Stimulated activated CD4-positive, alpha-beta T cell treated with anti-CD3 and anti-CD28 coated beads, TNF-alpha, amount 100 ng/mL, for 24 hours (primary cell): ENCODE data around the gene WNT5B.
"Not testable (repeated sequence)": the region's sequence is repeated elsewhere in the genome, so short reads cannot be mapped to it uniquely, and the experiment has no call there.

Source experiments
- DNase-seq, 3 experiments: peaks; one replicate each; pipeline ENCODE4 v3.0.0-alpha.2; 2020; ENCODE audit warnings: low read depth in 3 of 3

Gene WNT5B

GRCh38 chr12:1691123-1692007 lies 62.3 kb downstream of the WNT5B start:
- peak in 2 of 3 experiments; percentile 8 to 12 for DNase-seq

- no peak for DNase-seq
Measured at GRCh38 chr12:1692226-1692625, 63.2 kb downstream of the WNT5B start.

GRCh38 chr12:1692895-1693610 lies 64.0 kb downstream of the WNT5B start:
- no peak for DNase-seq

- DNase-seq = not testable (repeated sequence)
Measured at GRCh38 chr12:1695097-1695496, 66.1 kb downstream of the WNT5B start.

GRCh38 chr12:1695886-1696670 lies 67.0 kb downstream of the WNT5B start:
- no peak for DNase-seq

GRCh38 chr12:1696800-1697199 lies 67.8 kb downstream of the WNT5B start:
- DNase-seq = no peak
